GM12878 (cell line): ENCODE results near the gene RICTOR.

Source experiments
- CHD4 ChIP-seq: fragments of 200-600 bp; sonication (generic); IDR thresholded peaks from 2 replicates; pipeline ENCODE4 v1.6.1; 2016; ENCODE audit warnings: mild to moderate bottlenecking
- PAX8 ChIP-seq: fragments of 450-650 bp; IDR thresholded peaks from 2 replicates; pipeline ENCODE4 v1.6.1; 2017; ENCODE audit warnings: mild to moderate bottlenecking, moderate library complexity
- POLR2A ChIP-seq: IDR thresholded peaks from 2 replicates; pipeline ENCODE4 v1.6.1; 2011; ENCODE audit warnings: low read depth, mild to moderate bottlenecking, low read length
- RB1 ChIP-seq: fragments of 450-650 bp; formaldehyde crosslinking; IDR thresholded peaks from 2 replicates; pipeline ENCODE4 v1.6.1; 2017; ENCODE audit warnings: mild to moderate bottlenecking, borderline replicate concordance
- TF ChIP-seq, protein P1 (sequence below): fragments of 450-650 bp; formaldehyde crosslinking; IDR thresholded peaks from 2 replicates; pipeline ENCODE4 v1.4.0; 2022; ENCODE audit warnings: mild to moderate bottlenecking, moderate library complexity
- TF ChIP-seq, protein P2 (sequence below): IDR thresholded peaks from 2 replicates; pipeline ENCODE4 v1.6.1; 2012; ENCODE audit warnings: mild to moderate bottlenecking, low read depth, low read length

- no peak for TF ChIP-seq RB1
- TF ChIP-seq CHD4: no peak
- TF ChIP-seq, protein P1, sequence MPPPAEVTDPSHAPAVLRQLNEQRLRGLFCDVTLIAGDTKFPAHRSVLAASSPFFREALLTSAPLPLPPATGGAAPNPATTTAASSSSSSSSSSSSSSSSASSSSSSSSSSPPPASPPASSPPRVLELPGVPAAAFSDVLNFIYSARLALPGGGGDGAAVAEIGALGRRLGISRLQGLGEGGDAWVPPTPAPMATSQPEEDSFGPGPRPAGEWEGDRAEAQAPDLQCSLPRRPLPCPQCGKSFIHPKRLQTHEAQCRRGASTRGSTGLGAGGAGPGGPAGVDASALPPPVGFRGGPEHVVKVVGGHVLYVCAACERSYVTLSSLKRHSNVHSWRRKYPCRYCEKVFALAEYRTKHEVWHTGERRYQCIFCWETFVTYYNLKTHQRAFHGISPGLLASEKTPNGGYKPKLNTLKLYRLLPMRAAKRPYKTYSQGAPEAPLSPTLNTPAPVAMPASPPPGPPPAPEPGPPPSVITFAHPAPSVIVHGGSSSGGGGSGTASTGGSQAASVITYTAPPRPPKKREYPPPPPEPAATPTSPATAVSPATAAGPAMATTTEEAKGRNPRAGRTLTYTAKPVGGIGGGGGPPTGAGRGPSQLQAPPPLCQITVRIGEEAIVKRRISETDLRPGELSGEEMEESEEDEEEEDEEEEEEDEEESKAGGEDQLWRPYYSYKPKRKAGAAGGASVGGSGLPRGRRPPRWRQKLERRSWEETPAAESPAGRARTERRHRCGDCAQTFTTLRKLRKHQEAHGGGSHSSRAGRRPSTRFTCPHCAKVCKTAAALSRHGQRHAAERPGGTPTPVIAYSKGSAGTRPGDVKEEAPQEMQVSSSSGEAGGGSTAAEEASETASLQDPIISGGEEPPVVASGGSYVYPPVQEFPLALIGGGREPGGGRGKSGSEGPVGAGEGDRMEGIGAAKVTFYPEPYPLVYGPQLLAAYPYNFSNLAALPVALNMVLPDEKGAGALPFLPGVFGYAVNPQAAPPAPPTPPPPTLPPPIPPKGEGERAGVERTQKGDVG (CRISPR knock-in tag): no peak
- TF ChIP-seq, protein P2, sequence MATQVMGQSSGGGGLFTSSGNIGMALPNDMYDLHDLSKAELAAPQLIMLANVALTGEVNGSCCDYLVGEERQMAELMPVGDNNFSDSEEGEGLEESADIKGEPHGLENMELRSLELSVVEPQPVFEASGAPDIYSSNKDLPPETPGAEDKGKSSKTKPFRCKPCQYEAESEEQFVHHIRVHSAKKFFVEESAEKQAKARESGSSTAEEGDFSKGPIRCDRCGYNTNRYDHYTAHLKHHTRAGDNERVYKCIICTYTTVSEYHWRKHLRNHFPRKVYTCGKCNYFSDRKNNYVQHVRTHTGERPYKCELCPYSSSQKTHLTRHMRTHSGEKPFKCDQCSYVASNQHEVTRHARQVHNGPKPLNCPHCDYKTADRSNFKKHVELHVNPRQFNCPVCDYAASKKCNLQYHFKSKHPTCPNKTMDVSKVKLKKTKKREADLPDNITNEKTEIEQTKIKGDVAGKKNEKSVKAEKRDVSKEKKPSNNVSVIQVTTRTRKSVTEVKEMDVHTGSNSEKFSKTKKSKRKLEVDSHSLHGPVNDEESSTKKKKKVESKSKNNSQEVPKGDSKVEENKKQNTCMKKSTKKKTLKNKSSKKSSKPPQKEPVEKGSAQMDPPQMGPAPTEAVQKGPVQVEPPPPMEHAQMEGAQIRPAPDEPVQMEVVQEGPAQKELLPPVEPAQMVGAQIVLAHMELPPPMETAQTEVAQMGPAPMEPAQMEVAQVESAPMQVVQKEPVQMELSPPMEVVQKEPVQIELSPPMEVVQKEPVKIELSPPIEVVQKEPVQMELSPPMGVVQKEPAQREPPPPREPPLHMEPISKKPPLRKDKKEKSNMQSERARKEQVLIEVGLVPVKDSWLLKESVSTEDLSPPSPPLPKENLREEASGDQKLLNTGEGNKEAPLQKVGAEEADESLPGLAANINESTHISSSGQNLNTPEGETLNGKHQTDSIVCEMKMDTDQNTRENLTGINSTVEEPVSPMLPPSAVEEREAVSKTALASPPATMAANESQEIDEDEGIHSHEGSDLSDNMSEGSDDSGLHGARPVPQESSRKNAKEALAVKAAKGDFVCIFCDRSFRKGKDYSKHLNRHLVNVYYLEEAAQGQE: no peak
- no peak for TF ChIP-seq POLR2A
- no peak for TF ChIP-seq PAX8
Measured at GRCh38 chr5:39005566-39006232, 68.5 kb downstream of the RICTOR start.
